ENCODE data around the gene PDCD1LG2.

DNA sequence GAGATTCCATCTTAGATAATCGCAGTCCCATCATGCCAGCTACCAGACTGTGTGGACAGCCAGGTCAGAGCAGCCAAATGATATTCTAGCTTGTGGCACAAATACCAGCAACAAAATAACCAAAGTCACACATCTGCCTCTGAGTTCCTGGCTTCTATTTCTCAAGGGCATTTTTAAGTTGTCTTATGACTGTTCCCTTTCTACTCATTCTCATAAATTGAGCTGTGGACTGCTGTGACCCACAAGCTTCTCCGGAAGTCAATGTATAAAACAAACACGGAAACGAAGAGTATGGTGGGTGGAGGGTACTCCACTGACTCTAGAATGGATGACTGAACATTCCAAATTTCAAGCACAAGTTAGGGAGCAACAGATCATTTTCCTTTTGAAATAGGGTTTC, 43.9 kb downstream of the PDCD1LG2 start:
- TF ChIP-seq EP300 (IDR thresholded peaks at IDR 0.05): no peak
- TF ChIP-seq, protein P1, sequence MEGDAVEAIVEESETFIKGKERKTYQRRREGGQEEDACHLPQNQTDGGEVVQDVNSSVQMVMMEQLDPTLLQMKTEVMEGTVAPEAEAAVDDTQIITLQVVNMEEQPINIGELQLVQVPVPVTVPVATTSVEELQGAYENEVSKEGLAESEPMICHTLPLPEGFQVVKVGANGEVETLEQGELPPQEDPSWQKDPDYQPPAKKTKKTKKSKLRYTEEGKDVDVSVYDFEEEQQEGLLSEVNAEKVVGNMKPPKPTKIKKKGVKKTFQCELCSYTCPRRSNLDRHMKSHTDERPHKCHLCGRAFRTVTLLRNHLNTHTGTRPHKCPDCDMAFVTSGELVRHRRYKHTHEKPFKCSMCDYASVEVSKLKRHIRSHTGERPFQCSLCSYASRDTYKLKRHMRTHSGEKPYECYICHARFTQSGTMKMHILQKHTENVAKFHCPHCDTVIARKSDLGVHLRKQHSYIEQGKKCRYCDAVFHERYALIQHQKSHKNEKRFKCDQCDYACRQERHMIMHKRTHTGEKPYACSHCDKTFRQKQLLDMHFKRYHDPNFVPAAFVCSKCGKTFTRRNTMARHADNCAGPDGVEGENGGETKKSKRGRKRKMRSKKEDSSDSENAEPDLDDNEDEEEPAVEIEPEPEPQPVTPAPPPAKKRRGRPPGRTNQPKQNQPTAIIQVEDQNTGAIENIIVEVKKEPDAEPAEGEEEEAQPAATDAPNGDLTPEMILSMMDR (IDR thresholded peaks at IDR 0.05): no peak
- no peak for TF ChIP-seq POLR2A (IDR thresholded peaks at IDR 0.05)

Measured in ovary (tissue), 3 donors.